ENCODE measurements around the gene RAB35.

- TF ChIP-seq, protein P1, sequence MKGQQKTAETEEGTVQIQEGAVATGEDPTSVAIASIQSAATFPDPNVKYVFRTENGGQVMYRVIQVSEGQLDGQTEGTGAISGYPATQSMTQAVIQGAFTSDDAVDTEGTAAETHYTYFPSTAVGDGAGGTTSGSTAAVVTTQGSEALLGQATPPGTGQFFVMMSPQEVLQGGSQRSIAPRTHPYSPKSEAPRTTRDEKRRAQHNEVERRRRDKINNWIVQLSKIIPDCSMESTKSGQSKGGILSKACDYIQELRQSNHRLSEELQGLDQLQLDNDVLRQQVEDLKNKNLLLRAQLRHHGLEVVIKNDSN (IDR thresholded peaks at IDR 0.05) = no peak
- TF ChIP-seq EGR1 (IDR thresholded peaks at IDR 0.05) = no peak
- no peak for TF ChIP-seq RAD21 (IDR thresholded peaks at IDR 0.05; ENCODE audit: low read depth)
- TF ChIP-seq, protein P2, sequence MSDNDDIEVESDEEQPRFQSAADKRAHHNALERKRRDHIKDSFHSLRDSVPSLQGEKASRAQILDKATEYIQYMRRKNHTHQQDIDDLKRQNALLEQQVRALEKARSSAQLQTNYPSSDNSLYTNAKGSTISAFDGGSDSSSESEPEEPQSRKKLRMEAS (IDR thresholded peaks at IDR 0.05) = no peak
- TF ChIP-seq ZBTB7A (IDR thresholded peaks at IDR 0.05; ENCODE audit: low read depth) = no peak
- TF ChIP-seq TEAD4 (IDR thresholded peaks at IDR 0.05) = no peak
Measured at GRCh38 chr12:120062976-120063579, 53.5 kb downstream of the RAB35 start.

Data from Ishikawa (cell line).